GM12875 (cell line): Measurements from ENCODE around the gene TRIM44.
"Not testable (repeated sequence)": the region's sequence is repeated elsewhere in the genome, so short reads cannot be mapped to it uniquely, and the experiment has no call there.

Source experiments
- H3K4me3 ChIP-seq: one replicate; pipeline ENCODE4 v1.5.1; 2011; ENCODE audit warnings: low read depth, low read length, control low read depth
- TF ChIP-seq, protein P1 (sequence below): IDR thresholded peaks from 2 replicates; pipeline ENCODE4 v1.5.1; 2011; ENCODE audit warnings: low read depth, mild to moderate bottlenecking, control low read depth, inconsistent platforms, low read length, moderate library complexity, borderline replicate concordance; ENCODE audit not compliant: insufficient read depth

TRIM44 gene

DNA sequence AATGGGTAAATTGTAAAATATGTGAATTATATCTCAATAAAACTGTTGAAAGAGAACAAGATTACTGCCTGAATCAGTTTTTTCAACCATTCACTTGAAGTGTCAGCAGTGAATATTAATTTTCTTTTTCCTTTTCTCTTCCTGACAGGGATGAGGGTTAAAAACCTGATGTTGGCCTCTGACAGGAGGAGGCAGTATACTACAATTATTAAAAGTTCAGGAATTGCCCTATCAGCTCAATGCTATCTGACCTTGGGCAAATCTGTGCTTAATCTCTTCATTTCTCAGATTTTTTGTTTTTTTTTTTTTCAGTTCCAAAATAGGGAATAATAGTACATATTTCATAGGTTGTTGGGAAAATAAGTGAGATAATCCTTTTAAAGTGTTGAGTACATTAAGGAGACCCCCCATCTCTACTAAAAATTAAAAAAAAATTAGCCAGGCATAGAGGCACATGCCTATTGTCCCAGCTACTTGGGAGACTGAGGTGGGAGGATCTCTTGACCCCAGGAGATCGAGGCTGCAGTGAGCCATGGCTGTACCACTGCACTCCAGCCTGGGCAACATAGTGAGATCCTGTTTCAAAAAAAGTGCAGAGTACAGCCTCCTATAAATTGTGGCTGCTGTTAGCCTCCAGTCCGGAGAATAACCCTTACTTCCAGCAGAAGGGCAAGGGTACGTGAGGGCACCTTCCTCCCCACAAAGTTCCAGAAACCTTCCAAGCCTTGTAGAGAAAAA is 48.8 kb downstream of the TRIM44 start:
- TF ChIP-seq, protein P1, sequence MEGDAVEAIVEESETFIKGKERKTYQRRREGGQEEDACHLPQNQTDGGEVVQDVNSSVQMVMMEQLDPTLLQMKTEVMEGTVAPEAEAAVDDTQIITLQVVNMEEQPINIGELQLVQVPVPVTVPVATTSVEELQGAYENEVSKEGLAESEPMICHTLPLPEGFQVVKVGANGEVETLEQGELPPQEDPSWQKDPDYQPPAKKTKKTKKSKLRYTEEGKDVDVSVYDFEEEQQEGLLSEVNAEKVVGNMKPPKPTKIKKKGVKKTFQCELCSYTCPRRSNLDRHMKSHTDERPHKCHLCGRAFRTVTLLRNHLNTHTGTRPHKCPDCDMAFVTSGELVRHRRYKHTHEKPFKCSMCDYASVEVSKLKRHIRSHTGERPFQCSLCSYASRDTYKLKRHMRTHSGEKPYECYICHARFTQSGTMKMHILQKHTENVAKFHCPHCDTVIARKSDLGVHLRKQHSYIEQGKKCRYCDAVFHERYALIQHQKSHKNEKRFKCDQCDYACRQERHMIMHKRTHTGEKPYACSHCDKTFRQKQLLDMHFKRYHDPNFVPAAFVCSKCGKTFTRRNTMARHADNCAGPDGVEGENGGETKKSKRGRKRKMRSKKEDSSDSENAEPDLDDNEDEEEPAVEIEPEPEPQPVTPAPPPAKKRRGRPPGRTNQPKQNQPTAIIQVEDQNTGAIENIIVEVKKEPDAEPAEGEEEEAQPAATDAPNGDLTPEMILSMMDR = no peak
- H3K4me3 ChIP-seq = no peak overlapping the region

DNA sequence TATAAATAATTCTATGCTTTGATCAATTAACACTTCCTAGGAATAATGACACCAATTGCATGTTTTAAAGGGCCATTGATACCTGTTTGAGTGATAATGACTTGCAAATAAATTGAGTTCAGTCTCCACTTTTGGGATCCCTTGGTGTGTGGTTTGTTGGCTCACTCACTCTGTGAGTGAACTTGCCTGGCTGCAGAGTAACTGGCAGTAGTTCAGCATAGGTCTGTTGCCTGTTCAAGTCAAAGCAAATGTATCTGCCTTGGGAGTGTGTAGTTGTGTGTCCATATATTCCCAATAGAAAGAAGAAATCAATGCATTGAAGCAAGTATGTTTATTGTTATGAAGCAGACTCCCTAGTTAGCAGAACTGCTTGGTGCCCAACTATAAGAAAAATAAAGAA is 49.3 kb downstream of the TRIM44 start:
- H3K4me3 ChIP-seq = no peak overlapping the region
- TF ChIP-seq, protein P1 = no peak

DNA sequence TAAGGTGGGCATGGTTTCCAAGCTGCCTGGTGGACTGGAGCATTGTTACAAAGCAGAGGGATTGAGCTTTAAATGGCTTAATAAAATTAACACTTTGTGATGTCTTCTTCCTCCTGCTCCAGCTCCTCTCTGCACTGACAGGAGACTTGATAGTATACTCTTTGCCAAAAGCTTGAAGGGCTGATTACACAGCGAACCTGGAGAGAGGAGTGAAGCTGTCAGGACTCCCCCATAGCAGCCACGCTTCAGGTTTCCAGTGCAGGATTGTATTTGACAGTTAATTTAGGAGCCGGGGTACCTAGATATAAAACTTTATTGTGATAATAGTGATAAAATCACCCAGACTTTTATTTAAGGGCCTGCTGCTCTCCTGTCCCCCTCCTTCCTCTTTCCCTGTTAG is 50.0 kb downstream of the TRIM44 start:
- TF ChIP-seq, protein P1 = no peak
- no peak overlapping the region for H3K4me3 ChIP-seq

DNA sequence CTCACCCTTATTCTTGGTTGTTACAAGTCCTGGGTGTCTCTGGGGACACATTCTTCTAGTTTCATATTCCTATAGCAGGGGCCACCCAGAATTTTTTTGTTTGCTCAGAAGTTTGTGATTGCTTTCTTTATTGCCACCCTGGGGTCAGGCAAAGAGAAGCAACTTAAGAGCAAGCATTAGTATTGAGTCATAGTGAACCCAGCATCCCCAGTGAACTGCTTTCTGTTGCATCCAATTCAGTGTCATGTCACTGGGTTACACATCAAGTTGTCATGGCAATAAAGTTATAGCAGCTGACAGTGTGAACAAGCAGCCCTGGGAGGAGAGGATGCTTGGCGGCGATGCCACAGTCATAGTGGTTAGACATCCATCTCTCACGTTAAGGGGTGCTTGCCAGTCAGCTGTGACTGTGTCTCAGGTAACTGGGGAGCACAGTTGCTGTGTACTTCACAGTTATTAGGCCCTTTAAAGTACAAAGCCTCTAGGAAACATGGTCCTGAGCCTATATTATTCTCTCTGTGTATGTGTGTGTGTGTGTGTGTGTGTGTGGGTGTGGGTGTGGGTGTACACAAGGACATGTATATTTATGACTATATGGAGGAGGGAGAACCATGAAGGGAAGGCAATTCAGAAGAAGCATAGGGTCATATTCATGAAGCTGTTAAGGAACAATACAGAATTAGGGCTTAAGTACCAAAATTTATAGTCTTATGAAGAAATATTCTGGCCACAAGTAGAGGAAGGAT is 52.5 kb downstream of the TRIM44 start:
- H3K4me3 ChIP-seq = no peak overlapping the region
- TF ChIP-seq, protein P1 = no peak

DNA sequence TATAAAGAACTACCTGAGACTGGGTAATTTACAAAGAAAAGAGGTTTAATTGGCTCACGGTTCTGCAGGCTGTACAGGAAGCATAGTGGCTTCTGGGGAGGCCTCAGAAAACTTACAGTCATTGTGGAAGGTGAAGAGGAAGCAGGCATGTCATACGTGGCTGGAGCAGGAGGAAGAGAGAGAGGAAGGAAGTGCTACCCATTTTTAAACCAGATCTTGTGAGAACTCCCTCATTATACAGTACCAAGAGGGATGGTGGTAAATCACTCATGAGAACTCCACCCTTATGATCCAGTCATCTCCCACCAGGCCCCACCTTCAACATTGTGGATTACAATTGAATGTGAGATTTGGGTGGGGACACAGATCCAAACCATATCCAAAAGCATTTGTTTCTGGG is 53.1 kb downstream of the TRIM44 start:
- not testable (repeated sequence) for H3K4me3 ChIP-seq

DNA sequence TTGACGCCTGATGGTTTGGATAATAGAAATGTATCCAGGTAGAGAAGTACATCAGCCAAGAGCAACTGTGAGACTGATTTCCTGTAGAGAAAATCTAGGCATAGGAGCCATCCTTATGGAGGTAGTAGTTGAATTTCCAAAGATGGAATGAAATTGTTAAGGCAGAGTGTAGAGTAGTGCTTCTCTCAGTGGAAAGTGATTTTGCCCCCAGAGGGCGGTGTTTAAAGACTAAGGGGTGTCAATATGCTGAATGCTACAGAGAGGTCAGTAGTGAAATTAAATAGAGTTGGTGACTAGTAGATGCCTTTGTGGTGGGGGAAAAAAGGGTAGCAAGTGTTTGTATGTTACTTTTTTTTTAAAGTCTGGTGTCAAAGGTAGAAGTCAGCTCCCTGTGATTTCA is 54.5 kb downstream of the TRIM44 start:
- TF ChIP-seq, protein P1 = no peak
- H3K4me3 ChIP-seq = no peak overlapping the region

DNA sequence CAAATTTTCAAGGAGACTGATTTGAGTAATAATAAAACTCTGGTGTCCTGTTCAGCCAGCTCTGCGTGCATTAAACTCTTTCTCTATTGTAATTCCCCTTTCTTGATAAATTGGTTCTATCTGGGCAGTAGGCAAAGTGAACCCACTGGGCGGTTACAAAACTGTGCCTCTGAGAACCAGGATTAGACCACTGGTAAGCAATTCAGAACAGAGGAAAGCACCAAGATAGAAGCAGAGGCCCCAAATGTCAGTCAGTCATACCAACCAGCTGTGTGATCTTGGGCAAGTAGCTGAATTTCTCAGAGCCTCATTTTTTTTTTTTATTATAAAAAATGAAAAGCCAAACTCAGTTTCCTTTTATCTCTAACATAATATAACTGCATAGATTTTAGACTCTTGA is 54.9 kb downstream of the TRIM44 start:
- TF ChIP-seq, protein P1 = no peak

More for the DNA sequence above, 54.9 kb downstream of the TRIM44 start:
- H3K4me3 ChIP-seq = no peak overlapping the region
